22Rv1 (cell line): Measurements from ENCODE around the gene SENP6.
"Not testable (repeated sequence)": the region's sequence is repeated elsewhere in the genome, so short reads cannot be mapped to it uniquely, and the experiment has no call there.

Experiments
- CTCF ChIP-seq: fragments of 450-650 bp; IDR thresholded peaks from 2 replicates; pipeline ENCODE4 v1.5.1; 2017; ENCODE audit warnings: mild to moderate bottlenecking
- ZFX ChIP-seq: fragments of 450-650 bp; IDR thresholded peaks from 2 replicates; pipeline ENCODE4 v1.6.1; 2017; ENCODE audit warnings: antibody characterized with exemption, borderline replicate concordance

GRCh38 chr6:75687535-75687934 is 85.9 kb downstream of the SENP6 start:
- 0 out of 2 replicates have a peak, but pooled peaks have one; percentile 14 for TF ChIP-seq CTCF
- TF ChIP-seq ZFX: not testable (repeated sequence)
